Measurements from ENCODE around the gene MYRF. TPM values are rescaled to one million over a fixed set of nuclear protein-coding genes. Genes with fewer than 3 reads are reported as not detected.

MYRF gene
- total RNA-seq, 2 donors from 2014 or later: 7.0 to 13.1 TPM

- H3K27ac ChIP-seq: peak overlapping the region; percentile 96 to 99
- TF ChIP-seq CTCF (IDR thresholded peaks at IDR 0.05): no peak
- no peaks in the 10 kb centered on the region for H3K27me3 ChIP-seq
- peaks cover 0 to 14% of the 10 kb centered on the region in 2 donors for H3K4me1 ChIP-seq
- peak overlapping the region; percentile 60 to 78 for H3K4me3 ChIP-seq
- no peaks in the 10 kb centered on the region for H3K9me3 ChIP-seq
- DNase-seq (ENCODE audit: low spot score): peak; percentile 98
- peaks cover 23% of the 10 kb centered on the region for H3K36me3 ChIP-seq
Observed at GRCh38 chr11:61814958-61815789, 62.7 kb downstream of the MYRF start.

GRCh38 chr11:61815790-61816735 is 63.6 kb downstream of the MYRF start:
- peaks cover 0 to 14% of the 10 kb centered on the region in 2 donors for H3K4me1 ChIP-seq
- peak; percentile 75 for DNase-seq (ENCODE audit: low spot score)
- no peaks in the 10 kb centered on the region for H3K9me3 ChIP-seq
- peaks cover 14% of the 10 kb centered on the region for H3K36me3 ChIP-seq
- no peak for TF ChIP-seq CTCF (IDR thresholded peaks at IDR 0.05)
- no peaks in the 10 kb centered on the region for H3K27me3 ChIP-seq
- peak overlapping the region; percentile 60 to 78 for H3K4me3 ChIP-seq
- peak overlapping the region; percentile 96 to 99 for H3K27ac ChIP-seq

GRCh38 chr11:61816736-61817455 is 64.5 kb downstream of the MYRF start, which contains the start of gene FADS1:
Gene FADS1 (minus strand): TSS chr11:61817003. CDS start chr11:61816929, 74 bp downstream.
- Histone ChIP-seq H3K9me3 (no peaks in the 10 kb centered on the region), H3K27ac (peak within 1 kb of the TSS; percentile 96 to 99), H3K36me3 (peaks cover 7% of the 10 kb centered on the region), H3K4me3 (peak within 1 kb of the TSS; percentile 60 to 78), H3K27me3 (no peaks in the 10 kb centered on the region), H3K4me1 (peaks cover 0 to 14% of the 10 kb centered on the region in 2 donors)
- DNase-seq (ENCODE audit: low spot score): peak; percentile 94
- TF ChIP-seq CTCF (IDR thresholded peaks at IDR 0.05): peak; percentile 38 to 70

GRCh38 chr11:61817471-61818202 is 65.2 kb downstream of the MYRF start:
- no peaks in the 10 kb centered on the region for H3K27me3 ChIP-seq
- H3K9me3 ChIP-seq: no peaks in the 10 kb centered on the region
- peak overlapping the region; percentile 96 to 99 for H3K27ac ChIP-seq
- H3K4me3 ChIP-seq: peak overlapping the region; percentile 60 to 78
- peaks cover 0 to 14% of the 10 kb centered on the region in 2 donors for H3K4me1 ChIP-seq
- H3K36me3 ChIP-seq: no peaks in the 10 kb centered on the region
- no peak for TF ChIP-seq CTCF (IDR thresholded peaks at IDR 0.05)
- DNase-seq (ENCODE audit: low spot score): no peak

GRCh38 chr11:61820174-61820573 is 67.7 kb downstream of the MYRF start:
- Histone ChIP-seq H3K36me3 (no peaks in the 10 kb centered on the region), H3K27ac (no peak overlapping the region), H3K4me1 (peaks cover 0 to 14% of the 10 kb centered on the region in 2 donors), H3K27me3 (no peaks in the 10 kb centered on the region), H3K9me3 (no peaks in the 10 kb centered on the region), H3K4me3 (no peak overlapping the region)
- no peak for DNase-seq (ENCODE audit: low spot score)
- TF ChIP-seq CTCF (IDR thresholded peaks at IDR 0.05): no peak
